ENCODE measurements around the gene CAPRIN2.
A peak's percentile ranks its signal among the peaks of the same experiment; 100 is the strongest.

CAPRIN2 gene

DNA sequence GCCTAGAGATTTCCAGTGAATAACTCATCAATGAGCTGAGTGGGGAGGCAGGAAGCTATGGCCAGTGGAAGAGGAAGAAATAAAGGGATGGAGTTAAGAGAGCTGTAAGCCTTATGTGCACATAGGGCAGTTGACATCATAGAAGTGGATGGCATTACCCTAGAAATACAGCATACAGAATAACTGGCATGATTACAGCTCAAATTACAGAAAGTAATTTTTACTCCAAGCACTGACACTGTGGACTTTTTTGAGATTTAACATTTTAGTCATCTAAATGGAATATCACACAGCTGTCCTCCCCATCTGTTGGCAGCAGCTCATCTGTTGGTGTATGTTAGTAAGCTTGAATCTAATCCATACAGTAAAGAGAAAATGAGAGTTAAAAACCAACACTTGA, 53.7 kb downstream of the CAPRIN2 start:
- no peak overlapping the region for H3K27ac ChIP-seq (ENCODE audit: insufficient read depth in 1 of 2, low read depth in 1 of 2, low read length in 2 of 2, poor library complexity in 1 of 2, severe bottlenecking in 2 of 2)
- no peaks in the 10 kb centered on the region for H3K9me3 ChIP-seq (ENCODE audit: control extremely low read depth in 1 of 5, control insufficient read depth in 4 of 5, insufficient read depth in 2 of 5, low read depth in 1 of 5, low read length in 4 of 5)
- H3K36me3 ChIP-seq (ENCODE audit: control insufficient read depth in 4 of 4, insufficient read depth in 4 of 4, low read length in 3 of 4), result no peaks in the 10 kb centered on the region
- ChIA-PET CTCF (interaction anchor here (1.1 to 1.9 kb wide), 2 partner anchors 11 to 122 kb away, joined by 3 to 4 read pairs; no protein-coding TSS in a partner anchor), POLR2A (no interaction called here)
- DNase-seq, result no peak
- no peaks in the 10 kb centered on the region for H3K27me3 ChIP-seq (replicated peaks in 2 of 5; ENCODE audit: control insufficient read depth in 4 of 5, insufficient read depth in 5 of 5, low read length in 4 of 5)
- H3K4me1 ChIP-seq (ENCODE audit: control extremely low read depth in 1 of 4, control insufficient read depth in 4 of 4, insufficient read depth in 4 of 4, low read length in 3 of 4), result peaks cover 0 to 6% (median 4%) of the 10 kb centered on the region in 4 experiments
- H3K4me3 ChIP-seq (ENCODE audit: control insufficient read depth in 1 of 7, extremely low read depth in 1 of 7, insufficient read depth in 4 of 7, low read depth in 2 of 7, low read length in 6 of 7), result no peak overlapping the region

DNA sequence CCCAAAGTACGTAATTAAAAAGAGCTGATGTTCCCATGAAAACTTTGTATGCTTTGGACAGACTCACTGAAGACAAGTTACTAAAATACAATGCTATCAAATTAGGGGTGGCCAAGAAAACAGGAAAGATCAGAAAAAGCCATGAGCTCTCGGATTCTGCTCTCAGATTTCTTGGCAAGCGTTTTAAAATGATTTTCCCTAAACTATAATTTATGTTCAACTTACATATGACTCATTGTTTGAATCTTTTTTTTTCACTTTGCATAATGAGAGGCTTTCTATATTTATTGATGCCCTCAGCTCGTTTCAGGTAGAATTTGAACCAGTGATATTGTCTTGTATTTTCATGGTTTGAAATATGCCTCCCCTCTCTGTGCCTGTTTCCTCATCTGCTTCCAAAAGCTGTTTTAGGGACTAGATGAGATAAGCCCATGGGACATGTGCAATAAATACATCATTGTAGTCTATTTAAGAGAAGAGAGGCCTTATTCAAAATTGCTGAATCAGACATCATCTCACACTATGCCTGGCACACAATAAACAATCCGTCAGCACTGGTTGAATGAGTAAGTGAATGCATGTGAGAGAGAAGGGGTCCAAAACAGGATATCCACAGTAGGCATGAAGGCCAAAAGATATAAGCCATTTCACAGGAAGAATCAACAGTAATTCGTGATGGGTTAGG, 54.4 kb downstream of the CAPRIN2 start:
- no peak overlapping the region for H3K27ac ChIP-seq (ENCODE audit: insufficient read depth in 1 of 2, low read depth in 1 of 2, low read length in 2 of 2, poor library complexity in 1 of 2, severe bottlenecking in 2 of 2)
- WGBS (ENCODE audit: insufficient coverage), result 100% methylated on average over 3 of the region's 6 CpGs
- H3K9me3 ChIP-seq (ENCODE audit: control extremely low read depth in 1 of 5, control insufficient read depth in 4 of 5, insufficient read depth in 2 of 5, low read depth in 1 of 5, low read length in 4 of 5), result no peaks in the 10 kb centered on the region
- no peaks in the 10 kb centered on the region for H3K36me3 ChIP-seq (ENCODE audit: control insufficient read depth in 4 of 4, insufficient read depth in 4 of 4, low read length in 3 of 4)
- no peak overlapping the region for H3K4me3 ChIP-seq (ENCODE audit: control insufficient read depth in 1 of 7, extremely low read depth in 1 of 7, insufficient read depth in 4 of 7, low read depth in 2 of 7, low read length in 6 of 7)
- H3K27me3 ChIP-seq (replicated peaks in 2 of 5; ENCODE audit: control insufficient read depth in 4 of 5, insufficient read depth in 5 of 5, low read length in 4 of 5), result no peaks in the 10 kb centered on the region
- ChIA-PET CTCF (interaction anchor here (1.1 to 1.9 kb wide), 2 partner anchors 11 to 122 kb away, joined by 3 to 4 read pairs; no protein-coding TSS in a partner anchor), POLR2A (no interaction called here)
- H3K4me1 ChIP-seq (ENCODE audit: control extremely low read depth in 1 of 4, control insufficient read depth in 4 of 4, insufficient read depth in 4 of 4, low read length in 3 of 4), result peaks cover 0 to 7% (median 6%) of the 10 kb centered on the region in 4 experiments
- no peak for DNase-seq

DNA sequence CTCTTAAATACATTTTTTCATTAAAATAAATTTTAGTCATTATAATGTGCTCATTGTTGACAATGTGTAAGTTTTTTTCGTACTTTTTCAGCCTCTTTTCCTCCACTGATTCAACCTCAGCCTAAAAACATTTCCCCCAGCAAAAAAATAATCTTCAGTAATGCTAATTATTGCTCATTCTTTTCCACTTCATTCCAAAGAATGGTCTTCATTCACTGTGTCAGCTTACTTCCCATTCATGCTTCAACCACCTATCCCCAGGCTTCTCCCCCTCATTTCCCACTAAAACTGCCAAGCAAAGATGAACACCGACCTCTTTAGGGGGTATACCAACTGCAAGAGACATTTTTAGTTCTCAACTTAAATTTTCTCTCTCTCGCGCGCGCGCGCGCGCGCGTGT, 56.4 kb downstream of the CAPRIN2 start:
- H3K9me3 ChIP-seq (ENCODE audit: control extremely low read depth in 1 of 5, control insufficient read depth in 4 of 5, insufficient read depth in 2 of 5, low read depth in 1 of 5, low read length in 4 of 5), result no peaks in the 10 kb centered on the region
- no peaks in the 10 kb centered on the region for H3K27me3 ChIP-seq (replicated peaks in 2 of 5; ENCODE audit: control insufficient read depth in 4 of 5, insufficient read depth in 5 of 5, low read length in 4 of 5)
- CTCF ChIA-PET, result interaction anchor here (1.7 kb wide), 1 partner anchor 9 kb away, joined by 4 read pairs; no protein-coding TSS in a partner anchor
- POLR2A ChIA-PET, result no interaction called here
- no peak overlapping the region for H3K4me3 ChIP-seq (ENCODE audit: control insufficient read depth in 1 of 7, extremely low read depth in 1 of 7, insufficient read depth in 4 of 7, low read depth in 2 of 7, low read length in 6 of 7)
- no CpG with 5 or more reads among the region's 12 CpGs for WGBS (ENCODE audit: insufficient coverage)
- H3K4me1 ChIP-seq (ENCODE audit: control extremely low read depth in 1 of 4, control insufficient read depth in 4 of 4, insufficient read depth in 4 of 4, low read length in 3 of 4), result peaks cover 9 to 21% (median 17%) of the 10 kb centered on the region in 4 experiments
- H3K27ac ChIP-seq (ENCODE audit: insufficient read depth in 1 of 2, low read depth in 1 of 2, low read length in 2 of 2, poor library complexity in 1 of 2, severe bottlenecking in 2 of 2), result no peak overlapping the region
- H3K36me3 ChIP-seq (ENCODE audit: control insufficient read depth in 4 of 4, insufficient read depth in 4 of 4, low read length in 3 of 4), result no peaks in the 10 kb centered on the region
- DNase-seq, result no peak

DNA sequence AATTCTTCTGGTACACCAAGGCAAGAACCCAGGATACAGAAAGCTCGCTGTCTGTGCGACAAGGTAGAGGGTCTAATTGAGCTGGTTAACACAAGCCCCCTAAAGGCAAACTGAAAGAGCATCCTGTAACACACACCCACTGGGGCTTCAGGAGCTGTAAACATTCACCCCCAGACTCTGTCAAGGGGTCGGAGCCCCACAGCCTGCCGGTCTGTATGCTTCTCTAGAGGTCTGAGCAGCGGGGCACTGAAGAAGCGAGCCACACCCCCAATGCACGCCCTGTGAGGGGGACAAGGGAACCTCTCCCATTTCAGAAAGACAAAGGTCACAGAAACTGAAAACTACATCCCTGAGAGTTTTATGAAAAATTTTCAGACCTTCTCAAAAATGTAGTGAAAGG, 57.8 kb downstream of the CAPRIN2 start:
- H3K27me3 ChIP-seq (replicated peaks in 2 of 5; ENCODE audit: control insufficient read depth in 4 of 5, insufficient read depth in 5 of 5, low read length in 4 of 5), result no peaks in the 10 kb centered on the region
- ChIA-PET CTCF (interaction anchor here (1.7 kb wide), 1 partner anchor 10 kb away, joined by 4 read pairs; no protein-coding TSS in a partner anchor), POLR2A (no interaction called here)
- H3K4me3 ChIP-seq (ENCODE audit: control insufficient read depth in 1 of 7, extremely low read depth in 1 of 7, insufficient read depth in 4 of 7, low read depth in 2 of 7, low read length in 6 of 7), result no peak overlapping the region
- WGBS (ENCODE audit: insufficient coverage), result 100% methylated on average over 5 of the region's 7 CpGs
- no peaks in the 10 kb centered on the region for H3K9me3 ChIP-seq (ENCODE audit: control extremely low read depth in 1 of 5, control insufficient read depth in 4 of 5, insufficient read depth in 2 of 5, low read depth in 1 of 5, low read length in 4 of 5)
- H3K27ac ChIP-seq (ENCODE audit: insufficient read depth in 1 of 2, low read depth in 1 of 2, low read length in 2 of 2, poor library complexity in 1 of 2, severe bottlenecking in 2 of 2), result no peak overlapping the region
- no peak for DNase-seq
- H3K36me3 ChIP-seq (ENCODE audit: control insufficient read depth in 4 of 4, insufficient read depth in 4 of 4, low read length in 3 of 4), result no peaks in the 10 kb centered on the region
- peaks cover 9 to 21% (median 17%) of the 10 kb centered on the region in 4 experiments for H3K4me1 ChIP-seq (ENCODE audit: control extremely low read depth in 1 of 4, control insufficient read depth in 4 of 4, insufficient read depth in 4 of 4, low read length in 3 of 4)

DNA sequence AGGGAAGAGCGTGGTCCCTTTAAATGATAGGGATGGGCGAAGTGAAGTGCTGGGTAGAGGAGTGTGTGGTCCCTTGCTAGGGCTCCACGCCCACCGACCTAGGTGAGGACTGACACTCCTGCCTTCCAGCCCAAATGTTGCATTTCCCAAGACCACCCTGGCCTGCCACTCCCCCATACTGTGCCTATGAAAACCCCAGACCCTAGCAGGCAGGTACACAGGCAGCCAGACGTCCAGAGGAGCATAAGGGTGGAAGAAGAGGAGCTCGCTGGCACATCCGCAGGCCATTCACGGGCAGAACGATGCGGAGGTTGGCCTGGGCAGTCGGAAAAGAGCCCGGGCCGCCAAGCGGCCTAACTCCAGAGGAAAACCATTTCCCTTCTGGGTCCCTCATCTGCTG, 58.3 kb downstream of the CAPRIN2 start:
- Histone ChIP-seq H3K4me1 (ENCODE audit: control extremely low read depth in 1 of 4, control insufficient read depth in 4 of 4, insufficient read depth in 4 of 4, low read length in 3 of 4) (peaks cover 9 to 21% (median 17%) of the 10 kb centered on the region in 4 experiments), H3K9me3 (ENCODE audit: control extremely low read depth in 1 of 5, control insufficient read depth in 4 of 5, insufficient read depth in 2 of 5, low read depth in 1 of 5, low read length in 4 of 5) (no peaks in the 10 kb centered on the region), H3K4me3 (ENCODE audit: control insufficient read depth in 1 of 7, extremely low read depth in 1 of 7, insufficient read depth in 4 of 7, low read depth in 2 of 7, low read length in 6 of 7) (peak overlapping the region in 5 of 7 experiments; percentile 89 to 98 (median 93)), H3K36me3 (ENCODE audit: control insufficient read depth in 4 of 4, insufficient read depth in 4 of 4, low read length in 3 of 4) (no peaks in the 10 kb centered on the region), H3K27me3 (replicated peaks in 2 of 5; ENCODE audit: control insufficient read depth in 4 of 5, insufficient read depth in 5 of 5, low read length in 4 of 5) (no peaks in the 10 kb centered on the region), H3K27ac (ENCODE audit: insufficient read depth in 1 of 2, low read depth in 1 of 2, low read length in 2 of 2, poor library complexity in 1 of 2, severe bottlenecking in 2 of 2) (peak overlapping the region in 1 of 2 experiments; percentile 82)
- POLR2A ChIA-PET, result no interaction called here
- 96% methylated on average over 10 of the region's 14 CpGs for WGBS (ENCODE audit: insufficient coverage)
- CTCF ChIA-PET, result interaction anchor here (1.2 to 1.7 kb wide), 2 partner anchors 10 to 13 kb away, joined by 4 read pairs; no protein-coding TSS in a partner anchor
- no peak for DNase-seq

DNA sequence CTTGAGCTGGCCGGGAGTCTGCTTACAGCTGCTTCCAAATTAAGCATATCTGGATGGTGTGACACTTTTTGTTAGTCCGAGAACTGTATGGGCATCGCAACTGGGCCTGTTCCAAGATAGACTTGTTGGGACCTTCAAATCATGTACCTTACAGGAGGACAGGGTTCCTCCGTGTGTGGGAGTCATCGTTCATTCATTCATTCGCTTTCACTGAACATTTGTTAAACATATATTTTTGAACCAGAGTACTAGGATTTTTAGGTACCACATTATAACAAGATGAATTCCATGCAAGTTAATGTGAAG, 58.7 kb downstream of the CAPRIN2 start:
- no peaks in the 10 kb centered on the region for H3K36me3 ChIP-seq (ENCODE audit: control insufficient read depth in 4 of 4, insufficient read depth in 4 of 4, low read length in 3 of 4)
- no peak for DNase-seq
- no peaks in the 10 kb centered on the region for H3K9me3 ChIP-seq (ENCODE audit: control extremely low read depth in 1 of 5, control insufficient read depth in 4 of 5, insufficient read depth in 2 of 5, low read depth in 1 of 5, low read length in 4 of 5)
- peaks cover 9 to 21% (median 17%) of the 10 kb centered on the region in 4 experiments for H3K4me1 ChIP-seq (ENCODE audit: control extremely low read depth in 1 of 4, control insufficient read depth in 4 of 4, insufficient read depth in 4 of 4, low read length in 3 of 4)
- WGBS (ENCODE audit: insufficient coverage), result 20% methylated on average over 2 of the region's 6 CpGs
- H3K27me3 ChIP-seq (replicated peaks in 2 of 5; ENCODE audit: control insufficient read depth in 4 of 5, insufficient read depth in 5 of 5, low read length in 4 of 5), result no peaks in the 10 kb centered on the region
- ChIA-PET CTCF (interaction anchor here (0.7 to 2.2 kb wide), 9 partner anchors 11 to 781 kb away, joined by 3 to 8 read pairs (median 3); no protein-coding TSS in a partner anchor), POLR2A (interaction anchor here (0.7 kb wide), 1 partner anchor 675 kb away, joined by 8 read pairs; no protein-coding TSS in a partner anchor)
- peak overlapping the region; percentile 64 to 82 for H3K27ac ChIP-seq (ENCODE audit: insufficient read depth in 1 of 2, low read depth in 1 of 2, low read length in 2 of 2, poor library complexity in 1 of 2, severe bottlenecking in 2 of 2)
- H3K4me3 ChIP-seq (ENCODE audit: control insufficient read depth in 1 of 7, extremely low read depth in 1 of 7, insufficient read depth in 4 of 7, low read depth in 2 of 7, low read length in 6 of 7), result peak overlapping the region; percentile 89 to 98 (median 93)

All from common myeloid progenitor, CD34-positive (primary cell).